ENCODE data around the gene ETV1. TPM values are rescaled to one million over a fixed set of nuclear protein-coding genes. Genes with fewer than 3 reads are reported as not detected.
"Not testable (repeated sequence)": the region's sequence is repeated elsewhere in the genome, so short reads cannot be mapped to it uniquely, and the experiment has no call there.

Gene ETV1
- total RNA-seq, 2 donors from 2014 or later, result 15.8 to 31.2 TPM

- Histone ChIP-seq H3K4me3 (ENCODE audit: low read length) (no peak overlapping the region), H3K27ac (ENCODE audit: low read depth, low read length) (no peak overlapping the region), H3K9me3 (ENCODE audit: control insufficient read depth, low read length) (no peaks in the 10 kb centered on the region), H3K27me3 (ENCODE audit: control insufficient read depth, insufficient read depth, low read length, poor library complexity, severe bottlenecking) (no peaks in the 10 kb centered on the region), H3K36me3 (ENCODE audit: control insufficient read depth, insufficient read depth, low read length) (peaks cover 3% of the 10 kb centered on the region), H3K4me1 (ENCODE audit: control insufficient read depth, insufficient read depth, low read length) (no peaks in the 10 kb centered on the region), H3K9ac (ENCODE audit: extremely low read depth, low read length, poor library complexity, severe bottlenecking) (no peak overlapping the region)
- Mint-ChIP-seq H3K27me3 (ENCODE audit: insufficient read depth) (no peaks in the 10 kb centered on the region), H3K27ac (peak overlapping the region; percentile 24), H3K4me3 (no peak overlapping the region), H3K9me3 (no peaks in the 10 kb centered on the region), H3K4me1 (peaks cover 2% of the 10 kb centered on the region), H3K36me3 (ENCODE audit: low read depth) (peaks cover 18% of the 10 kb centered on the region)
- 97 to 100% methylated on average over 1 to 2 of the region's 2 CpGs for WGBS, 2 experiments (ENCODE audit: insufficient coverage in 1 of 2, insufficient read length in 1 of 2)
- no peak for TF ChIP-seq CTCF (conservative IDR thresholded peaks at IDR 0.05)
- no peak for DNase-seq
Measured at GRCh38 chr7:13932131-13932530, 57.3 kb downstream of the ETV1 start.

- H3K4me3 ChIP-seq (ENCODE audit: low read length), result no peak overlapping the region
- Mint-ChIP-seq H3K9me3 (no peaks in the 10 kb centered on the region), H3K27ac (no peak overlapping the region)
Measured at GRCh38 chr7:13921062-13921461, 68.4 kb downstream of the ETV1 start.

GRCh38 chr7:13920053-13920697 is 69.3 kb downstream of the ETV1 start:
- peaks cover 11% of the 10 kb centered on the region for H3K36me3 Mint-ChIP-seq (ENCODE audit: low read depth)
- H3K4me3 ChIP-seq (ENCODE audit: low read length), result no peak overlapping the region
- DNase-seq, result peak; percentile 38
- no peaks in the 10 kb centered on the region for H3K27me3 ChIP-seq (ENCODE audit: control insufficient read depth, insufficient read depth, low read length, poor library complexity, severe bottlenecking)
- H3K4me1 Mint-ChIP-seq, result peaks cover 8% of the 10 kb centered on the region
- no peaks in the 10 kb centered on the region for H3K9me3 ChIP-seq (ENCODE audit: control insufficient read depth, low read length)
- H3K9ac ChIP-seq (ENCODE audit: extremely low read depth, low read length, poor library complexity, severe bottlenecking), result no peak overlapping the region
- no peaks in the 10 kb centered on the region for H3K27me3 Mint-ChIP-seq (ENCODE audit: insufficient read depth)
- TF ChIP-seq CTCF (conservative IDR thresholded peaks at IDR 0.05), result no peak
- peak overlapping the region; percentile 81 for H3K27ac ChIP-seq (ENCODE audit: low read depth, low read length)
- 84% methylated on average over 1 of the region's 1 CpG; no CpG with 5 or more reads in 1 of the 2 experiments for whole genome bisulfite sequencing, 2 experiments (ENCODE audit: insufficient coverage in 1 of 2, insufficient read length in 1 of 2)
- H3K4me1 ChIP-seq (ENCODE audit: control insufficient read depth, insufficient read depth, low read length), result no peaks in the 10 kb centered on the region
- peak overlapping the region; percentile 79 for H3K27ac Mint-ChIP-seq
- no peak overlapping the region for H3K4me3 Mint-ChIP-seq
- H3K36me3 ChIP-seq (ENCODE audit: control insufficient read depth, insufficient read depth, low read length), result no peaks in the 10 kb centered on the region
- H3K9me3 Mint-ChIP-seq, result no peaks in the 10 kb centered on the region

More at GRCh38 chr7:13921062-13921461, 68.4 kb downstream of the ETV1 start:
- Histone ChIP-seq H3K36me3 (ENCODE audit: control insufficient read depth, insufficient read depth, low read length) (no peaks in the 10 kb centered on the region), H3K27ac (ENCODE audit: low read depth, low read length) (peak overlapping the region; percentile 55), H3K9me3 (ENCODE audit: control insufficient read depth, low read length) (no peaks in the 10 kb centered on the region), H3K4me1 (ENCODE audit: control insufficient read depth, insufficient read depth, low read length) (no peaks in the 10 kb centered on the region), H3K9ac (ENCODE audit: extremely low read depth, low read length, poor library complexity, severe bottlenecking) (no peak overlapping the region), H3K27me3 (ENCODE audit: control insufficient read depth, insufficient read depth, low read length, poor library complexity, severe bottlenecking) (no peaks in the 10 kb centered on the region)
- Mint-ChIP-seq H3K36me3 (ENCODE audit: low read depth) (peaks cover 11% of the 10 kb centered on the region), H3K4me1 (peaks cover 9% of the 10 kb centered on the region), H3K27me3 (ENCODE audit: insufficient read depth) (no peaks in the 10 kb centered on the region), H3K4me3 (no peak overlapping the region)
- no peak for TF ChIP-seq CTCF (conservative IDR thresholded peaks at IDR 0.05)
- no peak for DNase-seq
- WGBS, 2 experiments (ENCODE audit: insufficient coverage in 1 of 2, insufficient read length in 1 of 2), result 97 to 100% methylated on average over 1 of the region's 1 CpG

GRCh38 chr7:13918333-13918732 is 71.1 kb downstream of the ETV1 start:
- H3K27me3 Mint-ChIP-seq (ENCODE audit: insufficient read depth); H3K4me3 Mint-ChIP-seq; H3K36me3 Mint-ChIP-seq (ENCODE audit: low read depth): not testable (repeated sequence)

GRCh38 chr7:13917103-13917502 is 72.4 kb downstream of the ETV1 start:
- DNase-seq; H3K36me3 ChIP-seq (ENCODE audit: control insufficient read depth, insufficient read depth, low read length); H3K27me3 Mint-ChIP-seq (ENCODE audit: insufficient read depth); H3K4me1 ChIP-seq (ENCODE audit: control insufficient read depth, insufficient read depth, low read length); H3K27ac ChIP-seq (ENCODE audit: low read depth, low read length); H3K27me3 ChIP-seq (ENCODE audit: control insufficient read depth, insufficient read depth, low read length, poor library complexity, severe bottlenecking); H3K9ac ChIP-seq (ENCODE audit: extremely low read depth, low read length, poor library complexity, severe bottlenecking); H3K4me3 Mint-ChIP-seq; H3K36me3 Mint-ChIP-seq (ENCODE audit: low read depth); H3K27ac Mint-ChIP-seq; H3K4me1 Mint-ChIP-seq; H3K9me3 ChIP-seq (ENCODE audit: control insufficient read depth, low read length); H3K9me3 Mint-ChIP-seq; H3K4me3 ChIP-seq (ENCODE audit: low read length): not testable (repeated sequence)
- 94 to 100% methylated on average over 3 to 7 of the region's 7 CpGs for WGBS, 2 experiments (ENCODE audit: insufficient coverage in 1 of 2, insufficient read length in 1 of 2)

More at GRCh38 chr7:13918333-13918732, 71.1 kb downstream of the ETV1 start:
- not testable (repeated sequence) for H3K4me1 Mint-ChIP-seq; H3K9me3 ChIP-seq (ENCODE audit: control insufficient read depth, low read length); H3K9ac ChIP-seq (ENCODE audit: extremely low read depth, low read length, poor library complexity, severe bottlenecking); H3K27me3 ChIP-seq (ENCODE audit: control insufficient read depth, insufficient read depth, low read length, poor library complexity, severe bottlenecking); H3K27ac ChIP-seq (ENCODE audit: low read depth, low read length); H3K27ac Mint-ChIP-seq; H3K9me3 Mint-ChIP-seq; DNase-seq; H3K4me3 ChIP-seq (ENCODE audit: low read length); H3K4me1 ChIP-seq (ENCODE audit: control insufficient read depth, insufficient read depth, low read length); H3K36me3 ChIP-seq (ENCODE audit: control insufficient read depth, insufficient read depth, low read length)
- WGBS, 2 experiments (ENCODE audit: insufficient coverage in 1 of 2, insufficient read length in 1 of 2), result no CpG with 5 or more reads among the region's 3 CpGs
